Fibroblast of pulmonary artery (primary cell): Measurements from ENCODE around the gene PLA2G6.

Experiments
- DNase-seq: peaks from one replicate; pipeline ENCODE4 v3.0.0-alpha.2; 2010; ENCODE audit warnings: low read depth
- H3K4me3 ChIP-seq: replicated peaks from 2 replicates; pipeline ENCODE4 v1.5.1; 2011; ENCODE audit warnings: low read depth, mild to moderate bottlenecking, control low read depth, low read length, moderate library complexity
- TF ChIP-seq, protein P1 (sequence below): IDR thresholded peaks from 2 replicates; pipeline ENCODE4 v1.5.1; 2011; ENCODE audit warnings: mild to moderate bottlenecking, control low read depth, low read length, inconsistent platforms; ENCODE audit errors: missing control alignments

Gene PLA2G6, protein sequence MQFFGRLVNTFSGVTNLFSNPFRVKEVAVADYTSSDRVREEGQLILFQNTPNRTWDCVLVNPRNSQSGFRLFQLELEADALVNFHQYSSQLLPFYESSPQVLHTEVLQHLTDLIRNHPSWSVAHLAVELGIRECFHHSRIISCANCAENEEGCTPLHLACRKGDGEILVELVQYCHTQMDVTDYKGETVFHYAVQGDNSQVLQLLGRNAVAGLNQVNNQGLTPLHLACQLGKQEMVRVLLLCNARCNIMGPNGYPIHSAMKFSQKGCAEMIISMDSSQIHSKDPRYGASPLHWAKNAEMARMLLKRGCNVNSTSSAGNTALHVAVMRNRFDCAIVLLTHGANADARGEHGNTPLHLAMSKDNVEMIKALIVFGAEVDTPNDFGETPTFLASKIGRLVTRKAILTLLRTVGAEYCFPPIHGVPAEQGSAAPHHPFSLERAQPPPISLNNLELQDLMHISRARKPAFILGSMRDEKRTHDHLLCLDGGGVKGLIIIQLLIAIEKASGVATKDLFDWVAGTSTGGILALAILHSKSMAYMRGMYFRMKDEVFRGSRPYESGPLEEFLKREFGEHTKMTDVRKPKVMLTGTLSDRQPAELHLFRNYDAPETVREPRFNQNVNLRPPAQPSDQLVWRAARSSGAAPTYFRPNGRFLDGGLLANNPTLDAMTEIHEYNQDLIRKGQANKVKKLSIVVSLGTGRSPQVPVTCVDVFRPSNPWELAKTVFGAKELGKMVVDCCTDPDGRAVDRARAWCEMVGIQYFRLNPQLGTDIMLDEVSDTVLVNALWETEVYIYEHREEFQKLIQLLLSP

DNA sequence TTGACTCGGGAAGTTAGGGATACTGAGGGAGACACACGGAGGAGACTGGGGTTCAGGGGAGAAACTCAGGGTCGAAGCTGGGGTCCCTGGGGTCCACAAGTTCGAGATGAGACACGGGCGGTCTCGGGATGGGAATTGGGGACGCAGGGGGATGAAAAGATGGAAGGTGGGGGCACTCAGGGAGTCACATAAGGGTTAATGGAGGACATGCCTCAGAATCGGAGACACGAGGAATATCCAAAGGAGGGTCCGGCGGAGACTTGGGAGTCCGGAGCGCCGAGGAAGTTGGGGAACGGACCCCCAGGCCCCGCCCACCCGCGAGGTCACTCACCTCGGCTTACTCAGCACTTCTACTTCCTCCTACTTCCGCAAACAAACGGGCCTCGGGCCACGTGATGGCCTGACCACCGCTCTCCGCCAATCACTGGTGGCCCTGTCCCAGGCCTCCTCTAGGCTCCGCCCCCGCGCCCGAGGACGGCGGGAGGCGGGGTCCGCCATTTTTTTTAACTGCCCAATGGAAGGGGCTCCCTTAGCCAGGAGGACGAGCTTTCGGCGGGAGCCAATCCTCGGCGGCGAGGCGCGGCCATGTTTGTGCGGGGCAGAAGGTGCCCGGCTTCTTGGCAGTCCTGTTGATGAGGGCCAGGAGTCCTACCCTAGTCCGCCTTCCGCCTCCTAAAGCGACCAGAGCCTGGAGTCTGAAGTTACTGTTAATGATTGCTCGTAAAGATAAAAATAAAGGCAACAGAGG, at the start of gene PLA2G6:
PLA2G6 (minus strand) TSS at position 378 of the 748 bp plus-strand sequence. CDS start 12,404 bp downstream, outside the sequence.
- H3K4me3 ChIP-seq: peak within 1 kb of the TSS; percentile 60
- TF ChIP-seq, protein P1, sequence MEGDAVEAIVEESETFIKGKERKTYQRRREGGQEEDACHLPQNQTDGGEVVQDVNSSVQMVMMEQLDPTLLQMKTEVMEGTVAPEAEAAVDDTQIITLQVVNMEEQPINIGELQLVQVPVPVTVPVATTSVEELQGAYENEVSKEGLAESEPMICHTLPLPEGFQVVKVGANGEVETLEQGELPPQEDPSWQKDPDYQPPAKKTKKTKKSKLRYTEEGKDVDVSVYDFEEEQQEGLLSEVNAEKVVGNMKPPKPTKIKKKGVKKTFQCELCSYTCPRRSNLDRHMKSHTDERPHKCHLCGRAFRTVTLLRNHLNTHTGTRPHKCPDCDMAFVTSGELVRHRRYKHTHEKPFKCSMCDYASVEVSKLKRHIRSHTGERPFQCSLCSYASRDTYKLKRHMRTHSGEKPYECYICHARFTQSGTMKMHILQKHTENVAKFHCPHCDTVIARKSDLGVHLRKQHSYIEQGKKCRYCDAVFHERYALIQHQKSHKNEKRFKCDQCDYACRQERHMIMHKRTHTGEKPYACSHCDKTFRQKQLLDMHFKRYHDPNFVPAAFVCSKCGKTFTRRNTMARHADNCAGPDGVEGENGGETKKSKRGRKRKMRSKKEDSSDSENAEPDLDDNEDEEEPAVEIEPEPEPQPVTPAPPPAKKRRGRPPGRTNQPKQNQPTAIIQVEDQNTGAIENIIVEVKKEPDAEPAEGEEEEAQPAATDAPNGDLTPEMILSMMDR: no peak
- peak; percentile 99 for DNase-seq

DNA sequence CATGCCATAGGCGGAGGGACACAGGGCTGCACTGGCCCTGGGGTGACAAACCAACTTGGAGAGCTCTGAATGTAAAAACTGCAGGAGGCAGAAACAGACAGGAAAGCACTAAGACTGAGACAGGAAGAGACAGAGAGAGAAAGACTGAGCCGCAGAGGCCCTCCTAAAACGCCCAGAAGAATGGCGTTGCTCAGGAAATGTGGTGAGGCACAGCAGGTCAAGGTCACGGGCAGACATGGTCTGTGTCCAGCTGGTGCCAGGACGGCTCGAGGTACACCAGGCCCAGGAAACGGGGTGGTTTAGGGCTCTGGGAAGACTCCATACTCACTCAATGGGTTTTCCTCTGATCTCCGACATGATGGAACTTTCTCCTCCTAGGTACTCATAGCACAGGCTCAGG, 49.3 kb upstream of the PLA2G6 start:
- TF ChIP-seq, protein P1: no peak
- DNase-seq: no peak
- no peak overlapping the region for H3K4me3 ChIP-seq

DNA sequence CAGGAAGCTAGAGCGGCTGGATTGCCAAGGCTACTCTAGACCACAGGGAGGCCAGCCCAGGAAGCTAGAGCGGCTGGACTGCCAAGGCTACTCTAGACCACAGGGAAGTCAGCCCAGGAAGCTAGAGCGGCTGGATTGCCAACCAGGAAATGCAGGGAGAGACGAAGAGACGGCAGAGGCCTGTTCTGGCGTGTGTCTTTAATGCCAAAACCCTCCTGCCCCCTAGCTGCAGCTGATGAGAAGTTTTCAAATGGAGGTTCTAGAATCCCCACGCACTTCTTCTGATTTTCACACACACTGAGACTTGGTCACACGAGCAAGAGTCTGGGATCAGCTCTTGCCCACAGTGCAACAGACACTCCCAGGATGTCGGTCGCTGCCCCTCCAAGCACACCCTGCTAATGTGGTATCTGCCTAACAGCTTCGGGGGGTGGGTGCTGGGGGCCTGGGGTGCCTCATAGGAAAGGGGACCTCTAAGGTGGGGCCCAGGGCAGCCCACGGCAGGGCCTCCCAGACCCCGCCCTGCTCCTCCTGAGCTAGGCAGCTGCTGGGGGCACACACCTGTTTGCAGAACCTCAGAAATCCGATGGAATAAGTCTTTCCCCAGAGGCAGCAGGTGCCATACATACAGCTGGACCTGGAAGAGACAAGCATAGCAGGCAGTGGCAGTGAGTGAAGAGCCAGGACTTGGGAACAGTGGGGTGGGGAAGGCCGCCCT, 48.6 kb upstream of the PLA2G6 start:
- peak; percentile 72 for DNase-seq

DNA sequence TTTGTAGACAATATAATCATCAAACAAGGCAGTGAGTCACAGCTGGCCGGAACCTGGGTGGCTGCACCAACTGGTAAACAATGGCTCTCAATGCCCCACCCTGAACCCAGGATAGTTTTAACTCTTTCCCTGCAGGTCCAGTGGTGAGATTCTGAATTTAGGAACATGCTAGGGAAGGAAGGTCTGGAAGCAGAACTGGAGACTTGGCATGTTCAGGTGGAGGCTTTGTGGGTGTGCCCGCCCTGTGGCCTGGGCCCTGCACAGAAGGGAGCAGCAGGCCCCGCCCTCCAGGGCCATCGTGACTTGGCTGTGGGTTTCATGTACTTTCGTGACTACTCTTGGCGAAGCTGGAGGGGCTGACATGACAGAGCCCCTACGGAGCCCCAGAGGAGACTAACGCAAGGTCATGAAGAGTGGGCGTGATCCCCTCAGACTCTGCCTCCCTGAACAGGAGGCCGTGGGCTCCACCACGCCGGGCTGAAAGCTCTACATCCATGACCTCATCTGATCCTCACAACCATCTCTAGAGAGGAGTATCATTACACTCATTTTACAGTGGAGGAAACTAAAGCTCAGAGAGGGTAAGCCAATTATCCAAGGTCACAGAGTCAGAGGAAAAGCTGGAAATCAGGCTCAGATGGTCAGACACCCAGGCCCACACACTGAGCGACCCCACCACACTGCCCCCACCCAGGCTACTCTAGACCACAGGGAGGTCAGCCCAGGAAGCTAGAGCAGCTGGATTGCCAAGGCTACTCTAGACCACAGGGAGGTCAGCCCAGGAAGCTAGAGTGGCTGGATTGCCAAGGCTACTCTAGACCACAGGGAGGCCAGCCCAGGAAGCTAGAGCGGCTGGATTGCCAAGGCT, 47.5 kb upstream of the PLA2G6 start:
- TF ChIP-seq, protein P1: no peak
- DNase-seq: peak; percentile 87
- H3K4me3 ChIP-seq: no peak overlapping the region

More for the DNA sequence above, 48.6 kb upstream of the PLA2G6 start:
- TF ChIP-seq, protein P1: peak; percentile 34
- no peak overlapping the region for H3K4me3 ChIP-seq

DNA sequence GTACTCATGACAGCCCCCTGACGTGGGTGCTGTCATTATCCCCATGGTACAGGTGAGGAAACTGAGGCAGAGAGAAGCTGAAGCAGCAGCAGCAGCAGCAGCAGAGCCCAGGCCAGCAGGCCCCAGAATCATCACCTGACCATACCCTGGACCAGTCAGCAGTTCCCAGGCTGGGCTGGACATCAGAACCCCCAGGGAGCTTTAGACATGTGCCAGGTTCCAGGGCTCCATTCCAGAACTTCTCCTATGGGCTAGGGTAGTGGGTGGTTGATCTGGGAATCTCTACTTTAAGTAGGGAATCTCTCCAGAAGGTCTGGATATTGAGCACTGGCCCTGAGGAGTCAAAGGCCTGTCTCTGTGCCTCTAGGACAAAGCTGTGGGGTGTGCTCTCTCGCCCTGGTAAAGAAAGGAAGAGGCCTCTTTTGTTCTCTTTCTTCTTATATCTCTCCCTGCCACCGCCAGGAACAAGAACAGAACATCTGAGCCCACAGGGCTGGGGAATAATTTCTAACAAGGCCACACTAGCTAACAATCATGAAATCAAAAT, 46.8 kb upstream of the PLA2G6 start:
- no peak for DNase-seq
- H3K4me3 ChIP-seq: no peak overlapping the region
- TF ChIP-seq, protein P1: no peak
